Esophagus muscularis mucosa (tissue), 4 donors: Measurements from ENCODE around the gene ACP4. TPM values are rescaled to one million over a fixed set of nuclear protein-coding genes. Genes with fewer than 3 reads are reported as not detected.
"Not testable (repeated sequence)": the region's sequence is repeated elsewhere in the genome, so short reads cannot be mapped to it uniquely, and the experiment has no call there.

ENCODE experiments used
- DNase-seq: peaks from one replicate; pipeline ENCODE4 v3.0.0-alpha.2; 2017; ENCODE audit errors: extremely low spot score
- H3K27ac ChIP-seq, 4 donors: fragments of 200-600 bp; sonication (generic); replicated peaks in 1 of 4; 1 replicate in 3 of 4; 2 replicates in 1 of 4; pipeline ENCODE4 v1.5.1; 2016 to 2019; ENCODE audit warnings: mild to moderate bottlenecking in 1 of 4
- H3K27me3 ChIP-seq, 4 donors: fragments of 200-600 bp; sonication (generic); one replicate each; pipeline versions ENCODE4 v1.5.1 to v1.6.0; 2016 to 2019
- H3K36me3 ChIP-seq, 4 donors: fragments of 200-600 bp; sonication (generic); one replicate each; pipeline ENCODE4 v1.5.1; 2016 to 2019
- H3K4me1 ChIP-seq, 4 donors: fragments of 200-600 bp; sonication (generic); one replicate each; pipeline ENCODE4 v1.5.1; 2016 to 2019
- H3K4me3 ChIP-seq, 4 donors: fragments of 200-600 bp; sonication (generic); 1 replicate in 2 of 4; 2 replicates in 2 of 4; pipeline ENCODE4 v1.5.1; 2016 to 2019; ENCODE audit warnings: mild to moderate bottlenecking in 4 of 4, moderate library complexity in 1 of 4
- H3K9me3 ChIP-seq, 4 donors: fragments of 200-600 bp; sonication (generic); 1 replicate in 3 of 4; 2 replicates in 1 of 4; pipeline ENCODE4 v1.5.1; 2016 to 2019
- CTCF ChIP-seq, 3 experiments: fragments of 200-600 bp in 2 of 3; fragments of 450-650 bp in 1 of 3; sonication (generic) in 2 of 3; IDR thresholded peaks; one replicate each; pipeline ENCODE4 v1.5.1; 2017 to 2019; ENCODE audit warnings: antibody characterized with exemption in 3 of 3, mild to moderate bottlenecking in 2 of 3, moderate library complexity in 1 of 3
- EP300 ChIP-seq: sonication (generic); formaldehyde crosslinking; IDR thresholded peaks from one replicate; pipeline ENCODE4 v1.6.1; 2017; ENCODE audit warnings: antibody characterized with exemption
- POLR2A ChIP-seq: fragments of 450-650 bp; IDR thresholded peaks from one replicate; pipeline ENCODE4 v1.6.1; 2017; ENCODE audit warnings: antibody characterized with exemption, moderate library complexity, mild to moderate bottlenecking, low read depth
- POLR2AphosphoS5 ChIP-seq, 2 donors: sonication (generic); formaldehyde crosslinking; IDR thresholded peaks; one replicate each; pipeline ENCODE4 v1.6.1; 2017; ENCODE audit warnings: antibody characterized with exemption in 2 of 2
- WGBS: methylation state at CpG from one replicate; pipeline ENCODE4 v1.1.5; 2018; 5-methylcytosine and 5-hydroxymethylcytosine counted together
- intact Hi-C: fragments of 100-400 bp; cut with DNase I; formaldehyde crosslinking; loops from one replicate; pipeline ENCODE4 v1.15.1; 2023
- total RNA-seq, 4 donors: library from RNA; depleted of rRNA; stranded (reverse); fragments of >200 nt; gene quantifications; one replicate each; pipeline versions ENCODE4 v1.1.0 to v1.2.1, GENCODE V29; 2016

Gene ACP4
- total RNA-seq, 4 donors from 2014 or later = not detected

GRCh38 chr19:50770888-50771287 is 19.3 kb upstream of the ACP4 start:
- Histone ChIP-seq H3K4me3 (no peak overlapping the region), H3K27me3 (peaks cover 0 to 86% (median 4%) of the 10 kb centered on the region in 4 donors), H3K9me3 (peaks cover 0 to 8% (median 5%) of the 10 kb centered on the region in 4 donors), H3K4me1 (no peaks in the 10 kb centered on the region), H3K36me3 (no peaks in the 10 kb centered on the region), H3K27ac (no peak overlapping the region)
- TF ChIP-seq CTCF (IDR thresholded peaks at IDR 0.05) (no peak), EP300 (no peak), POLR2A (no peak), POLR2AphosphoS5 (IDR thresholded peaks at IDR 0.05) (no peak)
- no peak for DNase-seq
- intact Hi-C loops = no loop called here
- WGBS = 88% methylated on average over 11 of the region's 13 CpGs

GRCh38 chr19:50772476-50772875 is 17.7 kb upstream of the ACP4 start:
- peaks cover 0 to 90% (median 12%) of the 10 kb centered on the region in 4 donors for H3K27me3 ChIP-seq
- H3K36me3 ChIP-seq = no peaks in the 10 kb centered on the region
- DNase-seq = no peak
- WGBS = 50% methylated on average over 2 of the region's 2 CpGs
- TF ChIP-seq POLR2AphosphoS5 (IDR thresholded peaks at IDR 0.05) (no peak), EP300 (no peak), CTCF (IDR thresholded peaks at IDR 0.05) (no peak), POLR2A (no peak)
- H3K27ac ChIP-seq = no peak overlapping the region
- H3K4me3 ChIP-seq = no peak overlapping the region
- H3K4me1 ChIP-seq = no peaks in the 10 kb centered on the region
- intact Hi-C loops = no loop called here
- peaks cover 0 to 18% (median 11%) of the 10 kb centered on the region in 4 donors for H3K9me3 ChIP-seq

DNA sequence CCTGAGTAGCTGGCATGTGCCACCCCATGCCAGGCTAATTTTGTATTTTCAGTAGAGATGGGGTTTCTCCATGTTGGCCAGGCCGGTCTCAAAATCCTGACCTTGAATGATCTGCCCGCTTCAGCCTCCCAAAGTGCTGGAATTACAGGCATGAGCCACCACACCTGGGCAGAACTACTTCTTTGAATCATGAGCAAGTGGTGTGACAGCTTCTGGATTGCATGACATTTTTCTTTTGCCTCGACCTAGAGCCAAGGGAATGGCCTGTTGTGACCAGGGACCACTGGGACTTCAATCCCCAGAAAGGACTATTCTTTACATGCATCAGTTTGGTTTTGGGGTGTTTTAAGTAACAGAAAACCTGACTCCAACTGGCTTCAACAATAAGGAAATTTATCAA is 17.3 kb upstream of the ACP4 start:
- H3K4me3 ChIP-seq, H3K4me1 ChIP-seq, intact Hi-C loops, H3K27ac ChIP-seq, H3K36me3 ChIP-seq, DNase-seq: not testable (repeated sequence)
- Histone ChIP-seq H3K9me3 (peaks cover 0 to 18% (median 11%) of the 10 kb centered on the region in 4 donors), H3K27me3 (peaks cover 0 to 90% (median 15%) of the 10 kb centered on the region in 4 donors)
- 87% methylated on average over 3 of the region's 3 CpGs for WGBS

- H3K9me3 ChIP-seq = peaks cover 0 to 18% (median 11%) of the 10 kb centered on the region in 4 donors
Measured at GRCh38 chr19:50773454-50773853, 16.8 kb upstream of the ACP4 start.

GRCh38 chr19:50776131-50776530 is 14.1 kb upstream of the ACP4 start:
- DNase-seq = no peak
- peaks cover 0 to 95% (median 38%) of the 10 kb centered on the region in 4 donors for H3K27me3 ChIP-seq
- TF ChIP-seq POLR2A (no peak), CTCF (IDR thresholded peaks at IDR 0.05) (no peak), EP300 (no peak), POLR2AphosphoS5 (IDR thresholded peaks at IDR 0.05) (no peak)

More at GRCh38 chr19:50773454-50773853, 16.8 kb upstream of the ACP4 start:
- peaks cover 0 to 93% (median 20%) of the 10 kb centered on the region in 4 donors for H3K27me3 ChIP-seq
- intact Hi-C loops, DNase-seq, H3K4me1 ChIP-seq, H3K4me3 ChIP-seq, H3K36me3 ChIP-seq, H3K27ac ChIP-seq: not testable (repeated sequence)
- 81% methylated on average over 7 of the region's 7 CpGs for WGBS

DNA sequence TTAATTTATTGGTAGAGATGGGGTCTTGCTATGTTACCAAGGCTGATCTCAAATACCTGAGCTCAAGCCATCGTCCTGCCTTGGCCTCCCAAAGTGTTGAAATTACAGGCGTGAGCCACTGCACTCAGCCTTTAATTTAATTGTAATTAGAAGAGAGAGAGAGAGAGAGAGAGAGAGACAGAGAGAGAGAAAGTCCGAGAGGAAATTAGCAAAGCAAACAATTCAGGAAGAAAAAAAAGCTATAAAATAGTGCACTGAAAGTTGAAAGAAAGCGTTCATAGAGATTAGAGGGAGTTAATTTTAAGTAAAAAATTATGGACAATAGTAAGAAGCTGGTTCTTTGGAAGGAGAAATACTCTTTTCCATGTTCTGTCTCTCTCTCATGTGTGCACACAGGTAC is 13.0 kb upstream of the ACP4 start:
- H3K27me3 ChIP-seq = peaks cover 0 to 96% (median 40%) of the 10 kb centered on the region in 4 donors
- H3K9me3 ChIP-seq = peaks cover 0 to 17% (median 11%) of the 10 kb centered on the region in 4 donors
- H3K36me3 ChIP-seq = no peaks in the 10 kb centered on the region
- H3K4me3 ChIP-seq = no peak overlapping the region
- no peak overlapping the region for H3K27ac ChIP-seq
- H3K4me1 ChIP-seq = no peaks in the 10 kb centered on the region
- TF ChIP-seq EP300 = no peak
- TF ChIP-seq POLR2A = no peak
- no peak for TF ChIP-seq POLR2AphosphoS5 (IDR thresholded peaks at IDR 0.05)
- no peak for TF ChIP-seq CTCF (IDR thresholded peaks at IDR 0.05)
- intact Hi-C loops = no loop called here
- 54% methylated on average over 4 of the region's 4 CpGs for WGBS
- no peak for DNase-seq

More at GRCh38 chr19:50776131-50776530, 14.1 kb upstream of the ACP4 start:
- H3K36me3 ChIP-seq = no peaks in the 10 kb centered on the region
- peaks cover 0 to 18% (median 11%) of the 10 kb centered on the region in 4 donors for H3K9me3 ChIP-seq
- H3K4me1 ChIP-seq = no peaks in the 10 kb centered on the region
- no peak overlapping the region for H3K27ac ChIP-seq
- intact Hi-C loops = no loop called here
- no peak overlapping the region for H3K4me3 ChIP-seq
- 93% methylated on average over 5 of the region's 5 CpGs for WGBS
